Measurements from ENCODE around the gene COL9A3.

DNA sequence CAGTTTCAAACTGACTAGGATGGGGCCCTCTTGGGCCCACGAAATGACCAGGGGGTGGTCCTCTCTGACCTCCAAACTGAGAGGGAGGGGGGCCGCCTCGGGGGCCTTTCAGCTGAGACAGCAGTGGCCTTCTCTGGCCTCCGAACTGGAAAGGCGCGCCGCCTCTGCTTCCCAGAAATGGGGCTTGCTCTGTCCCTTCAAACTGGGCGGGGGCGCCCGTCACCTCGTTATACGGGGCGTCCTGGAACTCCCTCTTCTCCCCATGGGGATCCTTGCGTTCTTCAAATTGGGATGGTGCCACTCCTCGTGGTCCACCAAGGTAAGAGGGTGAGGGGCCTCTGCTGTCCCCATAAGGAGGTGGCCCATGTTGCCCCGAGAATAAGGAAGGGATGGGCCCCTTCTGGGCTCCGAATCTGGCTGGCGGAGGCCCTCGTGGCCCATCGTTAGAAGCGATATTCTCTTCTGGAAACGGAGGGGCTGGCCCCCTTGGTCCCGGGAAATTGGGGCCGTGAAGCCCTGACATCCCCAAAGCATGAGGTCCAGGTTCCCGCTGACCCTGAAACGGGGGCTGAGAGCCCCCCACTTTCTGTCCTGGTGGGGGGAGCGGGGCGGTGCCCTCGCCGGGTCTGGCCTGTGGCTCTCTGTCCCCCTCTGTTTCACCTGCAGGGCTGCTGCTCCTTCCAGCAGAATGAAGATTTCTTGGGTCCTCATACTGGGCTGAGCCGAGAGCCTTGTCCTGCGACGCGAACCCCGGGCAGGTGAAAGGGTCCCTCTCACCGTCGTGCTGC is 63.5 kb downstream of the COL9A3 start:
- TF ChIP-seq CTCF (conservative IDR thresholded peaks at IDR 0.05; ENCODE audit: low read length) = no peak
- no peak for TF ChIP-seq EZH2phosphoT487 (IDR thresholded peaks at IDR 0.05; ENCODE audit: borderline replicate concordance)

All from Loucy (cell line).